Panc1 (cell line): ENCODE results near the gene TMEM128. TPM values are rescaled to one million over a fixed set of nuclear protein-coding genes. Genes with fewer than 3 reads are reported as not detected.

ENCODE experiments used
- ATAC-seq: fragments of 200-7000 bp; cut with Tn5 transposase; 2 replicates; pipeline ENCODE4 v1.9.1; 2020; ENCODE audit warnings: mild to moderate bottlenecking, moderate library complexity
- BruUV-seq: library from RNA; stranded (reverse); fragments of 400-500 nt; replicated peaks from 2 replicates; lab custom pipeline; 2021; lab: Mats Ljungman, UMichigan
- CTCF ChIA-PET: fragments of 300-600 bp; sonication (Branson Sonifier 250); formaldehyde crosslinking; loops from one replicate; lab custom pipeline; 2022; ENCODE audit warnings: antibody characterized with exemption; lab: Charles Lee
- POLR2A ChIA-PET: fragments of 300-600 bp; sonication (Branson Sonifier 250); formaldehyde crosslinking; loops from one replicate; lab custom pipeline; 2022; ENCODE audit warnings: antibody characterized with exemption; lab: Charles Lee
- DNase-seq: peaks from one replicate; pipeline ENCODE4 v3.0.0-alpha.2; 2010; ENCODE audit warnings: low read depth, low spot score
- H3K27ac ChIP-seq: 2 replicates; pipeline ENCODE4 v1.5.1; 2011; ENCODE audit warnings: mild to moderate bottlenecking, low read length, inconsistent platforms
- H3K27me3 ChIP-seq: fragments of 200-500 bp; sonication (Bioruptor generic); 2 replicates; pipeline ENCODE4 v1.6.0; 2014; ENCODE audit warnings: low read length, inconsistent platforms; ENCODE audit not compliant: control insufficient read depth, insufficient read depth
- H3K36me3 ChIP-seq: fragments of 200-500 bp; sonication (Bioruptor generic); 2 replicates; pipeline ENCODE4 v1.5.1; 2014; ENCODE audit warnings: inconsistent platforms, mild to moderate bottlenecking, low read length, moderate library complexity; ENCODE audit not compliant: control insufficient read depth, insufficient read depth
- H3K4me1 ChIP-seq: 2 replicates; pipeline ENCODE4 v1.5.1; 2011; ENCODE audit warnings: inconsistent platforms, mild to moderate bottlenecking, low read length, moderate library complexity; ENCODE audit not compliant: control insufficient read depth, insufficient read depth
- H3K4me3 ChIP-seq, 2 experiments: 2 replicates each; pipeline ENCODE4 v1.5.1; 2011 to 2012; ENCODE audit warnings: low read depth in 2 of 2, low read length in 2 of 2, mild to moderate bottlenecking in 2 of 2, inconsistent platforms in 1 of 2, moderate library complexity in 1 of 2
- H3K9me3 ChIP-seq: fragments of 200-500 bp; sonication (Bioruptor generic); 2 replicates; pipeline ENCODE4 v1.5.1; 2014; ENCODE audit warnings: low read depth, mild to moderate bottlenecking, inconsistent platforms, low read length, moderate library complexity; ENCODE audit not compliant: control insufficient read depth, insufficient read depth
- CTCF ChIP-seq: fragments of 450-650 bp; IDR thresholded peaks from 2 replicates; pipeline ENCODE4 v1.5.1; 2017; ENCODE audit warnings: mild to moderate bottlenecking
- POLR2AphosphoS5 ChIP-seq: IDR thresholded peaks from 2 replicates; pipeline ENCODE4 v1.6.1; 2012; ENCODE audit warnings: mild to moderate bottlenecking, low read depth, low read length, moderate library complexity
- REST ChIP-seq, 2 experiments: IDR thresholded peaks; 2 replicates each; pipeline ENCODE4 v1.6.1; 2011 to 2012; ENCODE audit warnings: low read depth in 2 of 2, control low read depth in 1 of 2, low read length in 1 of 2, mild to moderate bottlenecking in 1 of 2, moderate library complexity in 1 of 2; ENCODE audit not compliant: insufficient read depth in 1 of 2
- SIN3A ChIP-seq: IDR thresholded peaks from 2 replicates; pipeline ENCODE4 v1.6.1; 2012; ENCODE audit warnings: low read depth, mild to moderate bottlenecking, low read length, moderate library complexity, borderline replicate concordance; ENCODE audit not compliant: insufficient read depth
- TCF7L2 ChIP-seq: IDR thresholded peaks from 2 replicates; pipeline ENCODE4 v1.6.1; 2011; ENCODE audit warnings: mild to moderate bottlenecking, low read depth, low read length, inconsistent platforms
- in situ Hi-C: cut with HindIII; loops from 2 replicates; pipeline ENCODE4 v1.10.0; 2016; ENCODE audit warnings: low sequenced_read_pairs, low pct_unique_long_range_greater_than_20kb
- intact Hi-C: fragments of 100-400 bp; cut with micrococcal nuclease; formaldehyde crosslinking; loops from one replicate; pipeline ENCODE4 v1.10.0; 2022; ENCODE audit not compliant: unreplicated experiment
- total RNA-seq: library from RNA; stranded (reverse); gene quantifications from one replicate; pipeline ENCODE4 v1.2.1, GENCODE V29; 2021; ENCODE audit not compliant: unreplicated experiment

Gene TMEM128
- total RNA-seq, 1 experiment from 2014 or later = 12.9 TPM

- ATAC-seq (no peak), DNase-seq (no peak)
- Histone ChIP-seq H3K36me3 (peaks cover 16% of the 10 kb centered on the region), H3K9me3 (no peaks in the 10 kb centered on the region), H3K4me1 (peaks cover 20% of the 10 kb centered on the region), H3K4me3 (no peak overlapping the region), H3K27ac (no peak overlapping the region), H3K27me3 (no peaks in the 10 kb centered on the region)
- TF ChIP-seq SIN3A (no peak), REST (IDR thresholded peaks at IDR 0.05; ENCODE audit: insufficient read depth in 1 of 2, low read depth in 2 of 2, low read length in 1 of 2) (no peak), CTCF (no peak), POLR2AphosphoS5 (no peak), TCF7L2 (no peak)
- no TSS peak for BruUV-seq
- ChIA-PET POLR2A (no interaction called here), CTCF (no interaction called here)
- intact Hi-C loops = no loop called here
- in situ Hi-C loops = no loop called here
These were observed 40.1 kb upstream of the TMEM128 start for GRCh38 chr4:4288098-4288497.

GRCh38 chr4:4284827-4285618 is 37.0 kb upstream of the TMEM128 start:
- in situ Hi-C loops = no loop called here
- intact Hi-C loops = no loop called here
- no TSS peak for BruUV-seq
- Histone ChIP-seq H3K4me1 (peaks cover 13% of the 10 kb centered on the region; the same call in 1 of the 2 replicates), H3K9me3 (no peaks in the 10 kb centered on the region), H3K36me3 (peaks cover 23% of the 10 kb centered on the region), H3K27me3 (no peaks in the 10 kb centered on the region), H3K27ac (no peak overlapping the region), H3K4me3 (no peak overlapping the region)
- CTCF ChIA-PET = no interaction called here
- POLR2A ChIA-PET = no interaction called here
- ATAC-seq (no peak), DNase-seq (no peak)
- no peak for TF ChIP-seq REST (IDR thresholded peaks at IDR 0.05; ENCODE audit: insufficient read depth in 1 of 2, low read depth in 2 of 2, low read length in 1 of 2)
- no peak for TF ChIP-seq CTCF
- TF ChIP-seq POLR2AphosphoS5 = no peak
- no peak for TF ChIP-seq TCF7L2
- no peak for TF ChIP-seq SIN3A
